Stimulated activated CD4-positive, alpha-beta T cell treated with anti-CD3 and anti-CD28 coated beads, Interleukin-15, amount 100 ng/mL, for 24 hours (primary cell): ENCODE data around the gene IPCEF1.

Experiments used
- DNase-seq: peaks from one replicate; pipeline ENCODE4 v3.0.0-alpha.2; 2020

IPCEF1 gene

GRCh38 chr6:154243793-154244750, 112.5 kb downstream of the IPCEF1 start:
- no peak for DNase-seq

DNA sequence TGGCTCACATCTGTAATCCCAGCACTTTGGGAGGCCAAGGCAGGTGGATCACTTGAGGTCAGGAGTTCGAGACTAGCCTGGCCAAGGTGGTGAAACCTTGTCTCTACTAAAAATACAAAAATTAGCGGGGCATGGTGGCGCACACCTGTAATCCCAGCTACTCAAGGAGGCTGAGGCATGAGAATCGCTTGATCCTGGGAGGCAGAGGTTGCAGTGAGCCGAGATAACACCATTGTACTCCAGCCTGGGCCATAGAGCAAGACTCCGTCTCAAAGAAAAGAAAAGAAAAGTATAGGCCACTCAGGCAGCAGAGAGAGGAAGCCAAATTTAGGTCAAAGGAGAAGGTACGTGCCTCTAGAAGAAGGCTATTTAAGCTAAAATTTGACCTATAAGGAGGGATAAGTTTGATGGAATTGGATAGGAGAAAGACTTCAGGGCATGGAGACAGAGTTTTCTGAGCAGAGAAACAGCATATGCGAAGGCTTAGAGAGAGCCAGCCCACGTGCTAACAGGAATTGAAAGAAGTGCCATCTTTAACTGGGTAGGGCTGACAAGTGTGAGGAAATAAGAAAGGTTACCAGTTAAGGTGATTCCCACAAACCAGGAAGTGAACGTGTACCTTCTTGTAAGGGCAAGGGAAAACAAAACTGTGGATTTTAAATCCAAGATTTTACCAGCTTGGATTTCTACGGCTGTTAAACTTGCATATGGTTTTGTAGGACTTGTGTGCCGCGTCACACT, 113.8 kb downstream of the IPCEF1 start:
- DNase-seq: no peak

GRCh38 chr6:154241581-154241980, 115.0 kb downstream of the IPCEF1 start:
- DNase-seq: no peak

DNA sequence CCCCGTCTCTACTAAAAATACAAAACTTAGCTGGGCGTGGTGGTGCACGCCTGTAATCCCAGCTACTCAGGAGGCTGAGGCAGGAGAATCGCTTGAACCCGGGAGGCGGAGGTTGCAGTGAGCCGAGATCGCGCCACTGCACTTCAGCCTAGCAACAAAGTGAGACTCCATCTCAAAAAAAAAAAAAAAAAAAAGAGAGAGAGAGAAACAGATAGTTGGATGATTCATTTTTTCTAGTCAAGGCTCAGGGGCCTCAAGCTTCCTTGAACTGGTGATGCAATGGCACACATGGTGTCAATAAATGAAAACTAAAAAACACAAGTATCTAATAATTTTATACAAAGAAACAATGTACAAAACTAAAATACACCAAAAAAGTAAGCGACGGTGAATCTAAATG, 115.5 kb downstream of the IPCEF1 start:
- peak; percentile 33 for DNase-seq

DNA sequence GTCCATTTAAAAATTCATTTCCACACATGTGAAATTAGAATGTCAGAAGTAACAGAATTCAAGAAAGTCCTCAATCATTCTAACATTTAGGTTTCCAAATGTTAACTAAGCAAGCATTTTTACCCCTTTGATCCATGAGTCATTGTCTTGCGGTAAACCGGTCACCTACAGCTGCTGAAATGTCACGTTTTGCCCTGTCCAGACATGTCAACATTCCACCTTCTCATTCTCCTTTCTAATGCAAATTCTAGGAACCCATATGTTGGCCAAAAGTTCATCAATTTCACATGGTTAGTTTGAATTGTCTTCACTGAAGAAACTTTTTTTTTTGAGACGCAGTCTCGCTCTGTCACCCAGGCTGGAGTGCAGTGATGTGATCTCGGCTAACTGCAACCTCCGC, 117.2 kb downstream of the IPCEF1 start:
- DNase-seq: peak; percentile 47

- no peak for DNase-seq
These were observed 117.8 kb downstream of the IPCEF1 start for GRCh38 chr6:154238831-154239230.

- DNase-seq: no peak
These were observed 119.8 kb downstream of the IPCEF1 start for GRCh38 chr6:154236646-154237301.

- DNase-seq: no peak
These were observed 122.4 kb downstream of the IPCEF1 start for GRCh38 chr6:154234019-154234772.

- DNase-seq: no peak
These were observed 123.2 kb downstream of the IPCEF1 start for GRCh38 chr6:154233383-154233782.

DNA sequence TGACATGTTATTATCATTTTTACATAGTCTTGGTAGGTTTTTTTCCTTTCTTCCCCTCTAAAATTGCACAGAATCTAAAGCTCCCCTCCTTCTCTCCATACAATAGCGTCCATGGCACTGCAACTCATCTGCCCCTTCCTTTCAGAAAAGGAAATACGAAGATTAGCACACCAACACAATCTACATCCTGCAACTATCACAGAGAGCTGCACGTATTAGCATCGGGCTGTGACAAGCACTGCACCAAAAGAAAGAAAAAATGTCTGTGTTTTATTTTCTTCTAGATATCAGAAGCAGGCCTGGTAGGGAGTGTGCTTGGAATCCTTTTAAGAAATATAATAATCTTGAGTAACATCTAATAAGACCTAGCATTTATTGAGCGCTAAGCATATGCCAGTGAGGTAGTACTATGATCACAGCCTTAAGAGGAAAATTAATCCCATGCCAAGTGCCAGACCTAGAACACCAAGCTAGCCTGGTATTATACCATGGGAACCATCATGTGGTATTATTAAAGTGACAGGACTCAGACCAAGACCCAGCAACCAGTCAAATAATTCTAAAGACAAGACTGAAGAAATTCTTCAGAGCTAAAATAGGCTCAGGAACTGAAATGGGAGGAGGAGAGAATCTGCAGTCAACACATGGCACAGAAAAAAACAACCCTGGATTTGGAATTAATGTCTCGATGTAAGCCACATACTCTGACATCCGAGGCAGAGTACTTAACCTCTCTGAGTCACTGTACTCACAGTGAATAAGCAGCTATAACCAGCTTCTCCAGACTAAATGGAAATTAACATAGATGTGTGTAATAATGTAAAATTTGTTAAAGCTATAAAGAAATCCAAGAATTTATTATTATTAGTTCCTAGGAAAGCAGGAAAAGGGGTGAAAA, 124.3 kb downstream of the IPCEF1 start:
- no peak for DNase-seq

GRCh38 chr6:154230910-154231595, 125.5 kb downstream of the IPCEF1 start:
- no peak for DNase-seq

GRCh38 chr6:154230393-154230792, 126.2 kb downstream of the IPCEF1 start:
- no peak for DNase-seq

DNA sequence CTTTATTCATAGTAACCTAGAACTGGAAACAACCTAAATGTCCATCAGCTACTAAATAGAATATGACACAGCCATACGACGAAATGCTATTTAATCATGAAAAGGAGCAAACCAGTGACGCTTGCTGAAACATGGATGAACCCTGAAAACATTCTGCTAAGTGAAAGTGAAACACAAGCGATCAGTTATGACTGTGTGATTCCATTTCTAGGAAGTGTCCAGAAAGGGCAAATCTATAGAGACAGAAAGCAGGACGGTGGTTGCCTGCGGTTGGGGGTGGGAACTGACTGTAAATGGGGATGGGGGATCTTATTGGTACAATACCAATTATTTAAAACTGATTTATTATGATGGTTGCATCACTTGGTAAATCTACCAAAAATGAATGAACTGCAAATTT, 126.8 kb downstream of the IPCEF1 start:
- peak; percentile 80 for DNase-seq

- DNase-seq: no peak
These were observed 128.1 kb downstream of the IPCEF1 start for GRCh38 chr6:154228521-154228905.

DNA sequence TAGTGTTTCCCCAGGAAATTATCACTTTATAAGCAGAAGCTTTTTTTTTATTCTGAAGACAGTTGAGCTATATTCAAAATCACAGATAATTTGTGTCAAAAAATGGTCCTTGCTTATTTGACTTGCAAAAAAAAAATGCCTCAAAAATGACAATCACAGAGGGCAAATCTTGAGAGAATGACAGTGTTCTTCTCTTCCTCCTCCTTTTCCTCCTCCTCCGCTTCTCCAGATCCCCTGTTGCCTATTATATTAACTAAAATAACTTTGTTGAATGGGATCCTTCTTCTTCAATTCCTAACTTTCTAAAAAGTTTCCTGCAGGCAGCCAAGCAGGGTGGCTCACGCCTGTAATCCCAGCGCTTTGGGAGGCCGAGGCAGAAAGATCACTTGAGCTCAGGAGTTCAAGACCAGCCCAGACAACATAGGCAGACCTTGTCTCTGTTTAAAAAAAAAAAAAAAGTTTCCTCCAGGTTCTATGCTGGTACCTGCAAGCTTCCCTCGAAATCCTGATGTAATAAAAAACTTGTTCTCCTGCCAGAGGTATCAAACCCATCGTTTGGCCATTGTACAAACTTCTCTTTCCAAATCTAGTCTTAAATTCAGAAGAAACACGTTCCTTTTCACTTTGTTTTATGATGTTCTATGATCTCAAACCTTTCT, 128.6 kb downstream of the IPCEF1 start:
- DNase-seq: no peak

DNA sequence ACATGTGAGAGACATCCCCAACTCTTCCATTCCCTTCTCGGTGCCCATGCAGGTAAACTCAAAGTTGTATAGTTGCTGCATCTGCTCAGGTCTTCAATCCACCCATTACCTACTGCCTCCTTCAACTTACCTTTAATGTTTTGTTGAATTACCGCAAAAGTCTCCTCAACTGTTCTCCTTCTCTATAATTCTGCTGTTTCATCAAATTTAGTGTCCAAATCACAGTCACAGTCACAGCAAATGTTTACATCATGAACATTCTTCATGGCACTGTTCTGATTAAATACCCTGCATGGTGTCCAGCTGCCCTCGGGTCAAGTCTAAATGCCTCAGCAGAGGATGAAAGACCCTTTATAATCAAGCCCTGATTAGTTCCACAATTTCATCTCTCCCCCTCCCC, 130.1 kb downstream of the IPCEF1 start:
- no peak for DNase-seq

DNA sequence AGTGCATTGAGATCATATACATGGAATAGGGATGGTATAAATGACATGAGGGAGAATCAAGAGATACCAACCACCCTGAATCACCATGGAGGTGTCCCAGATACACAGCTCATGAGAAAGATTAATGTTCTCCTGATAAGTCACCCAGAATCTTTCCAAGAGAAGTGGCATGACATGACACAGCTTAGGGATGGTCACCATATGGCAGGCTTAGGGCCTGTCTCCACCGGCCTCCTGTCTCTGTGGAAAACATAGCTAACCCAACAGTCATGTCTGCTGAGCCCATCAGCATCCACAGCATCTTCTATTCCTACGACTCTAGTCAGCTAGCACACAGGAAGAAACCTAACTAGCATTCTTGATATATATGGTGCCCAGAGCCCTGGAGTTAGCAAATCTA, 133.3 kb downstream of the IPCEF1 start:
- DNase-seq: no peak

DNA sequence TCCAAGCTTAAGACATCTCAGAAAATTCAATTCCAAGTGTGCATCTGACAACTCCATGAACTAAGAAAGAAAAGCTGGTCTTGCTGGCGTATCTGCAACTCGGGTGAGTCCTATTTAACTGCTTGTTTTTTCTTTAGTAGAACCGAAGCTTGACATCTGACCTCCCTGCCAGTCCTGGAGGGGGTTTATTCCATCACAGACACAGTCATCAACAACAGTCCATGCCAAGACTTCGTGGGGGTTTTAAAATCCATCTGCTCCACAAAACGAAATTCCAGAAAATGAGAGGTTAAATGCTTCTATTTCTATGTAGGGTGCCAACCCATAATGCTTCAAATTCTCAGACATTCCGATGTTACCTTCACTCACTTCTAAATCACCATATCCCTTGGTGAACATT, 133.9 kb downstream of the IPCEF1 start:
- DNase-seq: no peak

- DNase-seq: no peak
These were observed 137.4 kb downstream of the IPCEF1 start for GRCh38 chr6:154219250-154219649.

DNA sequence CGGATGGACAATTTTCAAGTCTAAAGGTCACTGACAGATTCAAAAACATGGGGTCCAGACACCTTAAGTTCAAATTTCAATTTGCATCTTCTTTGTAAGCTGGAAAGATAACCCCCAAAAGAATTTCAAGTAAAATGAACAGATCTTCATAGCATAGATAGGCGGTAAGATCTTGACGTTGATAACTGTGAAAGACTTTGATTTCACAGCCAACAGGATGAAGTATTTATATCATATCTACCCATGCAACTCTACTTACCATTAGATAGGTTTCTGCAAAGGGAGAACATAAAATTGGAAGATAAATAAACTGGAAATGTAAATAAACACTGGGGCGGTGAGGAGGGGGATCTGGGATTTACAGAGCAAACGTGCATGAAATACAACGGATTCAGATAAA, 137.8 kb downstream of the IPCEF1 start:
- no peak for DNase-seq

DNA sequence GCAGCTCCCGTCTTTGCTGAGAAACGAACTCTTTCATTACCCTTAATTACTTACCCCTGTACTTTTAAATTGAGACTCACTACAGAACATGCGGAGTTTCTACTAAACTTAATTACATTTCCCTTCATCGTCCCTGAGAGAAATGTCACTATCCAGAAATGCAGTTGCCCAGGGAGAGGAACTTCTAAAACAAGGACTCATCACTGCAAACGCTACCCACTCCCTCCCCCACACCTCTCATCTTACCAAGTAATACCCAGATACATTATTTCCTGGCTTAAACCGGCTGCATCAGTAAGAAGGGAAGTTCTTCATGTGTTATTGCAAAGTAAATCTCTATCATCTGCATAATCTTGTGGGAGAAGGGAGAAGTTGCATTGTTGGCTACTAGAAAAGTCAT, 138.3 kb downstream of the IPCEF1 start:
- DNase-seq: peak; percentile 39
